ENCODE results near the gene PGBD4. TPM values are rescaled to one million over a fixed set of nuclear protein-coding genes. Genes with fewer than 3 reads are reported as not detected.

PGBD4 gene
- total RNA-seq, 1 experiment from 2014 or later = 2.3 TPM

- H3K36me3 ChIP-seq (ENCODE audit: control insufficient read depth, insufficient read depth, low read length) = no peaks in the 10 kb centered on the region
- no peaks in the 10 kb centered on the region for H3K4me1 ChIP-seq (ENCODE audit: control insufficient read depth, insufficient read depth, low read length)
- ATAC-seq (no peak), DNase-seq (ENCODE audit: low read depth, low spot score) (no peak)
- CTCF ChIA-PET = no interaction called here
- POLR2A ChIA-PET = no interaction called here
- no peaks in the 10 kb centered on the region for H3K27me3 ChIP-seq (ENCODE audit: control insufficient read depth, insufficient read depth, low read length)
- no peak overlapping the region for H3K27ac ChIP-seq (ENCODE audit: low read length)
- no TSS peak for BruUV-seq (replicated peaks)
- H3K9me3 ChIP-seq (ENCODE audit: control insufficient read depth, insufficient read depth, low read depth, low read length) = no peaks in the 10 kb centered on the region
- no peak for TF ChIP-seq TCF7L2 (IDR thresholded peaks at IDR 0.05; ENCODE audit: low read depth, low read length)
- TF ChIP-seq, protein P1, sequence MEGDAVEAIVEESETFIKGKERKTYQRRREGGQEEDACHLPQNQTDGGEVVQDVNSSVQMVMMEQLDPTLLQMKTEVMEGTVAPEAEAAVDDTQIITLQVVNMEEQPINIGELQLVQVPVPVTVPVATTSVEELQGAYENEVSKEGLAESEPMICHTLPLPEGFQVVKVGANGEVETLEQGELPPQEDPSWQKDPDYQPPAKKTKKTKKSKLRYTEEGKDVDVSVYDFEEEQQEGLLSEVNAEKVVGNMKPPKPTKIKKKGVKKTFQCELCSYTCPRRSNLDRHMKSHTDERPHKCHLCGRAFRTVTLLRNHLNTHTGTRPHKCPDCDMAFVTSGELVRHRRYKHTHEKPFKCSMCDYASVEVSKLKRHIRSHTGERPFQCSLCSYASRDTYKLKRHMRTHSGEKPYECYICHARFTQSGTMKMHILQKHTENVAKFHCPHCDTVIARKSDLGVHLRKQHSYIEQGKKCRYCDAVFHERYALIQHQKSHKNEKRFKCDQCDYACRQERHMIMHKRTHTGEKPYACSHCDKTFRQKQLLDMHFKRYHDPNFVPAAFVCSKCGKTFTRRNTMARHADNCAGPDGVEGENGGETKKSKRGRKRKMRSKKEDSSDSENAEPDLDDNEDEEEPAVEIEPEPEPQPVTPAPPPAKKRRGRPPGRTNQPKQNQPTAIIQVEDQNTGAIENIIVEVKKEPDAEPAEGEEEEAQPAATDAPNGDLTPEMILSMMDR (IDR thresholded peaks at IDR 0.05) = no peak
- TF ChIP-seq SIN3A (IDR thresholded peaks at IDR 0.05; ENCODE audit: borderline replicate concordance, insufficient read depth, low read depth, low read length) = no peak
- no peak for TF ChIP-seq REST (IDR thresholded peaks at IDR 0.05; ENCODE audit: insufficient read depth in 1 of 2, low read depth in 2 of 2, low read length in 1 of 2)
- TF ChIP-seq POLR2AphosphoS5 (IDR thresholded peaks at IDR 0.05; ENCODE audit: low read depth, low read length) = no peak
- intact Hi-C loops (cut with micrococcal nuclease; ENCODE audit: unreplicated experiment) (no loop called here), in situ Hi-C loops (cut with HindIII; ENCODE audit: low pct_unique_long_range_greater_than_20kb, low sequenced_read_pairs) (no loop called here)
- no peak overlapping the region for H3K4me3 ChIP-seq (ENCODE audit: low read depth in 2 of 2, low read length in 2 of 2)
These were observed 47.7 kb upstream of the PGBD4 start for GRCh38 chr15:34054081-34054707.

DNA sequence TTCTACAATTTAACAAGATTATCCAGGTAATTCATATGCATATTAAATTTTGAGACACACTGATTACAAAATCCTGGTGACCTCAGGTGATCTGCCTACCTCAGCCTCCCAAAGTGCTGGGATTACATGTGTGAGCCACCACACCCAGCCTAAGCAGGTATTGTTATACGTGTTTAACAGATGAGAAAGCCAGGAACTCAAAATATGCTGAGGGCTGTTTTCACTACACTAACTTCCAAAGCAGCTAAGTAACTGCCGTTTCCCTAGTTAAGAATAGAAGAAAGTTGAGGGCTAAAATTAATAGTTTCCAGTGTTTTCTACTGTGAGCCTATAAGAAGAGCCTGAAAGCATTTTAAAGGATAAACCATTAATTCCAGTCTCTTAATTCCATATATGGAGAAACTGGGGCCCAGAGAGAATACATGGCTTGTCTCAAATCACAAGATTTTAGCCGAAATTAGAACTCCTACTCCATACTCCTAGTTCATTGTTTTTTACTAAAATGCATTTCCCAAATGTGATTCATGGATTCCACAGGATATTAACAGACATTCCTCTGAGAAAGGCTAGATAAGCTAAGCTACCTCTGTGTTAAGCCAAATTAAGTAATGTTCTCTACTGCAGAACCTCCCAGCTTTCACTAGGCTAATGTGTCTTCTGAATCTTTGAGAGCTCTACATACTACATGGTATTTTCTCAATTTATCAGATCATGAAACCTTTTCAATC, 45.9 kb upstream of the PGBD4 start:
- no peaks in the 10 kb centered on the region for H3K36me3 ChIP-seq (ENCODE audit: control insufficient read depth, insufficient read depth, low read length)
- in situ Hi-C loops (cut with HindIII; ENCODE audit: low pct_unique_long_range_greater_than_20kb, low sequenced_read_pairs) = no loop called here
- CTCF ChIA-PET = no interaction called here
- no peak for TF ChIP-seq REST (IDR thresholded peaks at IDR 0.05; ENCODE audit: insufficient read depth in 1 of 2, low read depth in 2 of 2, low read length in 1 of 2)
- TF ChIP-seq POLR2AphosphoS5 (IDR thresholded peaks at IDR 0.05; ENCODE audit: low read depth, low read length) = no peak
- TF ChIP-seq TCF7L2 (IDR thresholded peaks at IDR 0.05; ENCODE audit: low read depth, low read length) = no peak
- TF ChIP-seq, protein P1 (IDR thresholded peaks at IDR 0.05) = no peak
- no peak for TF ChIP-seq SIN3A (IDR thresholded peaks at IDR 0.05; ENCODE audit: borderline replicate concordance, insufficient read depth, low read depth, low read length)
- no peak overlapping the region for H3K4me3 ChIP-seq (ENCODE audit: low read depth in 2 of 2, low read length in 2 of 2)
- ATAC-seq (no peak), DNase-seq (ENCODE audit: low read depth, low spot score) (no peak)
- no TSS peak for BruUV-seq (replicated peaks)
- no peaks in the 10 kb centered on the region for H3K9me3 ChIP-seq (ENCODE audit: control insufficient read depth, insufficient read depth, low read depth, low read length)
- H3K27ac ChIP-seq (ENCODE audit: low read length) = no peak overlapping the region
- H3K4me1 ChIP-seq (ENCODE audit: control insufficient read depth, insufficient read depth, low read length) = no peaks in the 10 kb centered on the region
- intact Hi-C loops (cut with micrococcal nuclease; ENCODE audit: unreplicated experiment) = no loop called here
- H3K27me3 ChIP-seq (ENCODE audit: control insufficient read depth, insufficient read depth, low read length) = no peaks in the 10 kb centered on the region
- POLR2A ChIA-PET = no interaction called here

Data from Panc1 (cell line).